ENCODE measurements around the gene PCGF6. TPM values are rescaled to one million over a fixed set of nuclear protein-coding genes. Genes with fewer than 3 reads are reported as not detected.
"Not testable (repeated sequence)": the region's sequence is repeated elsewhere in the genome, so short reads cannot be mapped to it uniquely, and the experiment has no call there.

Gene PCGF6
- polyA plus RNA-seq, 2 donors = 4.2 to 4.8 TPM

DNA sequence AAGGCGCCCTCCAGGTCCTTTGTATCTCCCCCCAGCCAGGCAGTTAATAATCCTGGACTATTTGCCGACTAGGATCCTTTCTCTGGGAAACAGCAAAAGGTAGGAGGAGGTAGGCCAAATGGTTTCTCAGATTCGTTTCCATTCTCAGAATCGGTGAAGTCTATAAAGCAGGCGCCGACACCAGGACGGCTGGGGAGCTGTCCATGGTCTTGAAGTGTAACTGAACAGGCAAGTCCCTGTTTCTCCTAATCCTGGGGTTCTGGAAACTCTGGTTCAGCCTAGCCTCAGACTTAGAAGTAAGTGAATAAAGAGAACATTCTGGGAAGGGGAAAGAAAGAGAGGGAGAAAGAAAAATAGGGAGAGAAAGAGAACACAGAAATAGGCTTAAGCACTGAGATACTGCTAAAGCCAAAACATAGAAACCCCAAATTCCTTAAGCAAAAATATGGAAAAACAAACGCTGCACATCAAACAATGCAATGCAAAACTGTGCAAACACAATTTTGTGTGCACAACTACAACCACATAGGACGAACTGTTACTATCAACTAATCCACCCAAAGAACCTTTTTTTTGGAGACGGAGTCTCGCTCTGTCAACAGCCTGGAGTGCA lies 85.1 kb downstream of the PCGF6 start:
- no peaks in the 10 kb centered on the region for H3K27me3 ChIP-seq (ENCODE audit: control insufficient read depth in 1 of 2, insufficient read depth in 2 of 2, low read length in 2 of 2)
- 32 to 33% methylated on average over 11 of the region's 11 CpGs for WGBS, 2 donors

DNA sequence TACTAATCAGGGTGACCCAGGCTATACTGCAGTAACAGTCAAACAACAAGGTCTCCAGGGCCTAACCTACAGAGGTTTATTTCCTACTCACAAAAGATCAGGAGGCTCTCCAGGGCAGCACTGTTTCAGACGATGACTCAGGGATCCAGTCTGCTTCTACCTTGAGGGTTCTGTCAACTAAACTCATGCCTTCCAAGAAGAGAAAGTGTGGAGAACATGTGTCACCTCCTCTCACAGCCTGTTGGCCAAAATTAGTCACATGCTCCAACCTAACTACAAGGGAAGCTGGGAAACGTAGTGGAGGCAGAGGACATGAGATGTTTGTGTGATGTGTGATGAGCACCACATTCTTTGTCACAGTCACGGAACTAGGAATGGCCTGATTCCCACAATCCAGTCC lies 88.7 kb downstream of the PCGF6 start:
- 72 to 78% methylated on average over 3 of the region's 3 CpGs for WGBS, 2 donors
- Histone ChIP-seq H3K9me3 (ENCODE audit: control insufficient read depth in 2 of 2, insufficient read depth in 1 of 2, low read depth in 1 of 2, low read length in 1 of 2) (no peaks in the 10 kb centered on the region), H3K27me3 (ENCODE audit: control insufficient read depth in 1 of 2, insufficient read depth in 2 of 2, low read length in 2 of 2) (no peaks in the 10 kb centered on the region), H3K4me3 (ENCODE audit: low read depth in 1 of 2, low read length in 2 of 2) (no peak overlapping the region), H3K36me3 (ENCODE audit: control insufficient read depth in 2 of 2, insufficient read depth in 2 of 2, low read length in 1 of 2) (no peaks in the 10 kb centered on the region), H3K27ac (ENCODE audit: low read depth in 2 of 2, low read length in 1 of 2) (no peak overlapping the region), H3K4me1 (ENCODE audit: control insufficient read depth in 2 of 2, insufficient read depth in 2 of 2, low read length in 1 of 2) (no peaks in the 10 kb centered on the region)

More for the DNA sequence above, 85.1 kb downstream of the PCGF6 start:
- Histone ChIP-seq H3K4me3 (ENCODE audit: low read depth in 1 of 2, low read length in 2 of 2) (no peak overlapping the region), H3K36me3 (ENCODE audit: control insufficient read depth in 2 of 2, insufficient read depth in 2 of 2, low read length in 1 of 2) (no peaks in the 10 kb centered on the region), H3K27ac (ENCODE audit: low read depth in 2 of 2, low read length in 1 of 2) (no peak overlapping the region), H3K9me3 (ENCODE audit: control insufficient read depth in 2 of 2, insufficient read depth in 1 of 2, low read depth in 1 of 2, low read length in 1 of 2) (no peaks in the 10 kb centered on the region), H3K4me1 (ENCODE audit: control insufficient read depth in 2 of 2, insufficient read depth in 2 of 2, low read length in 1 of 2) (no peaks in the 10 kb centered on the region)

DNA sequence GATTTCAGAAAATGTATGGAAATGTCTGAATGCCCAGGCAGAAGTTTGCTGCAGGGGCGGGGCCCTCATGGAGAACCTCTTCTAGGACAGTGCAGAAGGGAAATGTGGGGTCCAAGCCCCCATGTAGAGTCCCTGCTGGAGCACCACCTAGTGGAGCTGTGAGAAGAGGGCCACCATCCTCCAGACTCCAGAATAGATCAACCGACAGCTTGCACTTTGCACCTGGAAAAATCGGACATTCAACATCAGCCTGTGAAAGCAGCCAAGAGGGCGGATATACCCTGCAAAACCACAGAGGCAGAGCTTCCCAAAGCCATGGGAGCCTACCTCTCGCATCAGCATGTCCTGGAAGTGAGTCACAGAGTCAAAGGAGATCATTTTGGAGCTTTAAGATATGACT lies 91.0 kb downstream of the PCGF6 start:
- Histone ChIP-seq H3K27ac (ENCODE audit: low read depth in 2 of 2, low read length in 1 of 2) (no peak overlapping the region), H3K27me3 (ENCODE audit: control insufficient read depth in 1 of 2, insufficient read depth in 2 of 2, low read length in 2 of 2) (no peaks in the 10 kb centered on the region), H3K36me3 (ENCODE audit: control insufficient read depth in 2 of 2, insufficient read depth in 2 of 2, low read length in 1 of 2) (no peaks in the 10 kb centered on the region), H3K9me3 (ENCODE audit: control insufficient read depth in 2 of 2, insufficient read depth in 1 of 2, low read depth in 1 of 2, low read length in 1 of 2) (no peaks in the 10 kb centered on the region), H3K4me3 (ENCODE audit: low read depth in 1 of 2, low read length in 2 of 2) (no peak overlapping the region), H3K4me1 (ENCODE audit: control insufficient read depth in 2 of 2, insufficient read depth in 2 of 2, low read length in 1 of 2) (no peaks in the 10 kb centered on the region)
- WGBS, 2 donors = 81 to 82% methylated on average over 5 of the region's 5 CpGs

DNA sequence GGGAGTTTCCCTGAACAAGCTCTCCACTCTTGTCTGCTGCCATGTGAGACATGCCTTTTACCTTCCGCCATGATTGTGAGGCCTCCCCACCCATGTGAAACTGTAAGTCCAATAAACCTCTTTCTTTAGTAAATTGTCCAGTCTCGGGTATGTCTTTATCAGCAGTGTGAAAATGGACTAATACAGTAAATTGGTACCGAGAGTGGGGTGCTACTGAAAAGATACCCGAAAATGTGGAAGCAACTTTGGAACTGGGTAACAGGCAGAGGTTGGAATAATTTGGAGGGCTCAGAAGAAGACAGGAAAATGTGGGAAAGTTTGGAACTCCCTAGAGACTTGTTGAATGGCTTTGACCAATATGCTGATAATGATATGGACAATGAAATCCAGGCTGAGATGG lies 92.0 kb downstream of the PCGF6 start:
- H3K36me3 ChIP-seq (ENCODE audit: control insufficient read depth in 2 of 2, insufficient read depth in 2 of 2, low read length in 1 of 2); H3K4me1 ChIP-seq (ENCODE audit: control insufficient read depth in 2 of 2, insufficient read depth in 2 of 2, low read length in 1 of 2); H3K27ac ChIP-seq (ENCODE audit: low read depth in 2 of 2, low read length in 1 of 2); H3K9me3 ChIP-seq (ENCODE audit: control insufficient read depth in 2 of 2, insufficient read depth in 1 of 2, low read depth in 1 of 2, low read length in 1 of 2); H3K4me3 ChIP-seq (ENCODE audit: low read depth in 1 of 2, low read length in 2 of 2); H3K27me3 ChIP-seq (ENCODE audit: control insufficient read depth in 1 of 2, insufficient read depth in 2 of 2, low read length in 2 of 2): not testable (repeated sequence)
- WGBS, 2 donors = 90 to 93% methylated on average over 4 of the region's 4 CpGs

DNA sequence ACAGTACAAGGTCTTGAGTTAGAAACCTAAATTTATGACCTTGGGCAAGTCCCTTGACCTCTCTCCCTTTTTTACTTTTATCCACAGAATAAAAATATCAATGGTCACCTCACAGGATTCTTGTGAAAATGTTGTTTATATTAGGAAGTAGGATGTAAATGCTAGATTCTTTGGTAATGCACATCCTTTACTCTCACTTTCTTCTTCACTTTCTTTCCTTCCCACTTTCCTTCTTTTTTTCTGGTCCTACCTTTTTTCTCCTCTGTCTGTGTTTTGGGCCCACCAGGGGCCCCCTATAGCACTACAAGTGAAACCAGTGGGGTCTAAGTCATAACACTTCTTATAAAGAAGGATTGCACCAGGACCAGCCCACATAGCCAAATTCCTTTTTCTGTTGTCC lies 93.1 kb downstream of the PCGF6 start:
- Histone ChIP-seq H3K9me3 (ENCODE audit: control insufficient read depth in 2 of 2, insufficient read depth in 1 of 2, low read depth in 1 of 2, low read length in 1 of 2) (no peaks in the 10 kb centered on the region), H3K27ac (ENCODE audit: low read depth in 2 of 2, low read length in 1 of 2) (no peak overlapping the region), H3K27me3 (ENCODE audit: control insufficient read depth in 1 of 2, insufficient read depth in 2 of 2, low read length in 2 of 2) (no peaks in the 10 kb centered on the region), H3K4me1 (ENCODE audit: control insufficient read depth in 2 of 2, insufficient read depth in 2 of 2, low read length in 1 of 2) (no peaks in the 10 kb centered on the region), H3K36me3 (ENCODE audit: control insufficient read depth in 2 of 2, insufficient read depth in 2 of 2, low read length in 1 of 2) (no peaks in the 10 kb centered on the region), H3K4me3 (ENCODE audit: low read depth in 1 of 2, low read length in 2 of 2) (no peak overlapping the region)

DNA sequence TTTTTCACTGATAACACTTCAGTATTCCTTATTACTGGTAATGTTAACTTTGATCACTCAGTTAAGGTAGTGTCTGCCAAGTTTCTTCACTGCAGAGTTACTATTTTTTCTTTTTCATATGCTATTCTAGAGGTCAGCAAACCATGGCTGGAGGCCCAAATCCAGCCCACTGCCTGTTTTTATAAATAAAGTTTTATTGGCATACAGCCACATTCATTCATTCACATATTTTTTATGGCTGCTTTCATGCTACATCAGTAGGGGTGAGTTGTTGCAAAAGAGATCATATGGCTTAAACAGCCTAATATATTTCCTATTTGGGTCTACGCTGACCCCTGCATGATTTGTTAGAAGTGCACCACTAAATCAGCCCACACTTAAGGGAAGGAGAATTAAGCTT lies 94.3 kb downstream of the PCGF6 start:
- Histone ChIP-seq H3K4me1 (ENCODE audit: control insufficient read depth in 2 of 2, insufficient read depth in 2 of 2, low read length in 1 of 2) (no peaks in the 10 kb centered on the region), H3K27ac (ENCODE audit: low read depth in 2 of 2, low read length in 1 of 2) (no peak overlapping the region), H3K27me3 (ENCODE audit: control insufficient read depth in 1 of 2, insufficient read depth in 2 of 2, low read length in 2 of 2) (no peaks in the 10 kb centered on the region), H3K36me3 (ENCODE audit: control insufficient read depth in 2 of 2, insufficient read depth in 2 of 2, low read length in 1 of 2) (no peaks in the 10 kb centered on the region), H3K4me3 (ENCODE audit: low read depth in 1 of 2, low read length in 2 of 2) (no peak overlapping the region), H3K9me3 (ENCODE audit: control insufficient read depth in 2 of 2, insufficient read depth in 1 of 2, low read depth in 1 of 2, low read length in 1 of 2) (no peaks in the 10 kb centered on the region)
- 88 to 97% methylated on average over 1 of the region's 1 CpG for WGBS, 2 donors

DNA sequence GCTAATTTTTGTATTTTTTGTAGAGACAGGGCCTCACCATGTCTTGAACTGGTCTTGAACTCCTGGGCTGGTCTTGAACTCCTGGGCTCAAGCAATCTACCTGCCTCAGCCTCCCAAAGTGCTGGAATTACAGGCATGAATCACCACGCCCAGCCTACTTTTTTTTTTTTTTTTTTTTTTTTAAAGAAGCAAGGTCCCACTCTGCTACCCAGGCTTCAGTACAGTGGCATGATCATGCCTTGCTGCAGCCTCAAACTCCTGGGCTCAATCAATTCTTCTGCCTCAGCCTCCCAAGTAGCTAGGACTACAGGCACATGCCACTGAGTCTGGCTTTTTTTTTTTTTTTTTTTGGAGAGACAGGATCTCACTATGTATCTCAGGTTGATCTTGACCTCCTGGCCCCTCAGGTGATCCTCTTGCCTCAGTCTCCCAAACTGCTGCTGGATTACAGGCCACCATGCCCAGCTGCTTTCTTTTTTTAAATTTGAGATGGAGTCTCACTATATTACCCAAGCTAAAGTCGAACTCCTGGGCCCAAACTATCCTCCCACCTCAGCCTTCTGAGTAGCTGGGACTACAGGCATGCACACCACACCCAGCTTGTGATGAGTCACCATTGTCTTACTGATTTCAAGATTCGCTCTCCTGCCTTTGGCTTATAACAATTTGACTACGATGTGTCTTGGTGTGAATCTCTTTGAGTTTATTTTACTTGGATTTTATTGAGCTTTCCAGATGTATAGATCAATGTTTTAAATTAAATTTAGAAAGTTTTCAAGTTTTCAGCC lies 96.2 kb downstream of the PCGF6 start:
- Histone ChIP-seq H3K36me3 (ENCODE audit: control insufficient read depth in 2 of 2, insufficient read depth in 2 of 2, low read length in 1 of 2) (no peaks in the 10 kb centered on the region), H3K4me3 (ENCODE audit: low read depth in 1 of 2, low read length in 2 of 2) (no peak overlapping the region), H3K27me3 (ENCODE audit: control insufficient read depth in 1 of 2, insufficient read depth in 2 of 2, low read length in 2 of 2) (no peaks in the 10 kb centered on the region), H3K27ac (ENCODE audit: low read depth in 2 of 2, low read length in 1 of 2) (no peak overlapping the region), H3K4me1 (ENCODE audit: control insufficient read depth in 2 of 2, insufficient read depth in 2 of 2, low read length in 1 of 2) (no peaks in the 10 kb centered on the region), H3K9me3 (ENCODE audit: control insufficient read depth in 2 of 2, insufficient read depth in 1 of 2, low read depth in 1 of 2, low read length in 1 of 2) (peaks cover 0 to 7% of the 10 kb centered on the region in 2 donors)
- WGBS, 2 donors = 36 to 50% methylated on average over 4 of the region's 4 CpGs

DNA sequence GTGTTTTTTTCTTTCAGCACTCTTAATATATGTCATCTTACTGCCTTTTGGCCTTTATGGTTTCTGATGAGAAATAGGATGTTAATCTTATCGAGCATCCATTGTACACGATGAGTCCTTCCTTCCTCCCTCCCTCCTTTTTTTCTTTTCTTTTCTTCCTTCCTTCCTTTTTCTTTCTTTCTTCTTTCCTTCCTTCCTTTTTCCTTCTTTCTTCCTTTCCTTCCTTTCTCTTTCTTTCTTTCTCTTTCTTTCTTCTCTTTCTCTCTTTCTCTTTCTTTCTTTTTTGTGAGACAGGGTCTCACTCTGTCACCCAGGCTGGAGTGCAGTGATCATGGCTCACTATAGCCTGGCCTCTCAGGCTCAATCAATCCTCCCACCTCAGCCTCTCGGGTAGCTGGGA lies 96.8 kb downstream of the PCGF6 start:
- Histone ChIP-seq H3K4me3 (ENCODE audit: low read depth in 1 of 2, low read length in 2 of 2) (no peak overlapping the region), H3K9me3 (ENCODE audit: control insufficient read depth in 2 of 2, insufficient read depth in 1 of 2, low read depth in 1 of 2, low read length in 1 of 2) (peaks cover 0 to 7% of the 10 kb centered on the region in 2 donors), H3K27ac (ENCODE audit: low read depth in 2 of 2, low read length in 1 of 2) (no peak overlapping the region), H3K36me3 (ENCODE audit: control insufficient read depth in 2 of 2, insufficient read depth in 2 of 2, low read length in 1 of 2) (no peaks in the 10 kb centered on the region), H3K4me1 (ENCODE audit: control insufficient read depth in 2 of 2, insufficient read depth in 2 of 2, low read length in 1 of 2) (no peaks in the 10 kb centered on the region), H3K27me3 (ENCODE audit: control insufficient read depth in 1 of 2, insufficient read depth in 2 of 2, low read length in 2 of 2) (no peaks in the 10 kb centered on the region)
- 77 to 83% methylated on average over 3 of the region's 3 CpGs for WGBS, 2 donors

Data from esophagus (tissue), 2 donors.